GM18861 (cell line): ENCODE data around the gene TGM5.
"Not testable (repeated sequence)": the region's sequence is repeated elsewhere in the genome, so short reads cannot be mapped to it uniquely, and the experiment has no call there.

Source experiments
- ATAC-seq: cut with Tn5 transposase; IDR thresholded peaks from one replicate; pipeline ENCODE4 v1.9.1; 2021; ENCODE audit not compliant: unreplicated experiment

Gene TGM5

DNA sequence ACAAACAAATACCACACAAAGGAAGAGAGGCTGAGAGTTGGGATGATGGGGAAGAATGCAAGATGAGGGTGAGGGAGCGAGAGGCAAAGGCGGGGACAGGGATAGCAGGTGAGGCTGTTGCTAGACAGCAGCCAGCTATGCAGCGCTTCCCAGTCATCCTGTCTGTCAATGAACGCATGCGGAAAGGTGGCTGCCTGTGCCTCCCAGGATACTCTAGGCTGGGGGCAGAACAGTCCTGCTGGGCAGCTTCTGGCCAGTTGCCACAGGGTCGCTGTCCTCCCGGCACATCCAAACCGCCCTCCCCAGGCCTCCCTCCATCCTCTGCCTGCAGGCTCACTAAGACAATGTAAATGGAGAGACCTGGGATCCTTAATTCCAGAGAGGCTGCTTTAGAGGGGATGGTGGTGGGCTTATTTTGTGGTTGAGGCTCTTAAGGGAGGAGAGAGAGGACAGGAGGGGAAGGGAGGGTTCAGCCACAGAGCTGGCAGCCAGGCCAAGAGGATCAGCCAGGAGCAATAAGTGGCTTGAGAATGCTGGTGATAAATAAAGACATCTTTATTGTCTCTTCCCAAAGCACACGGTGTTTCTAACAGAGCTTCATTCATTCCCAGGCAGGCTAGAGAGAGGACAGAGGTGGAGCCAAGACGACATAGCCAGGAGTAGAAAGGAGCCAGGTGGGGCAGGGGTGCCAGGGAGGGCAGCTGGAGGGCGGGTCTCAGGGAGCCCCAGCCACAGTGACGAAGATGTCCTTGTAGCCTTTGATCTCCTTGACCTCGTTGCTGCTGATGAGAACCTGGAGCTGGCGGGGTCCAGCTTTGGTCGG lies 9.2 kb upstream of the TGM5 start:
- ATAC-seq, result no peak

DNA sequence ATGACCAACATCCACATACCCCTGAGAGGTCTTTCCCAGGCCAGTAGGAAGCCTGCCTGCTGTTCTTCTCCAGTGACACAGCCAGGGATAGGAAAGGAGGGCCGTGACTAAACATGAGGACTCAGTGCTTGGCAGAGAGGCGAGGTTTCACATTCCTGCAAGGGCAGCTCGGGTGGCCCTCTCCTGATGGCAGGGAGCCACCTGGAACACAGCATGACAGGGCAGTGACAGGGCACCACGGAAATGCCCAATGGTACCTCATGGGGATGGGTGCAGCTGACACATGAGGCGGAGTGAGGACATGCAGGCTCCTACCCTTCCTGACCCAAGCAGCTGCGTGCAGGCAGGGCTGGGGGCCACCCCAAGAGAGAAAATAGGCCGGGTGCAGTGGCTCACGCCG lies 7.4 kb upstream of the TGM5 start:
- ATAC-seq, result no peak

DNA sequence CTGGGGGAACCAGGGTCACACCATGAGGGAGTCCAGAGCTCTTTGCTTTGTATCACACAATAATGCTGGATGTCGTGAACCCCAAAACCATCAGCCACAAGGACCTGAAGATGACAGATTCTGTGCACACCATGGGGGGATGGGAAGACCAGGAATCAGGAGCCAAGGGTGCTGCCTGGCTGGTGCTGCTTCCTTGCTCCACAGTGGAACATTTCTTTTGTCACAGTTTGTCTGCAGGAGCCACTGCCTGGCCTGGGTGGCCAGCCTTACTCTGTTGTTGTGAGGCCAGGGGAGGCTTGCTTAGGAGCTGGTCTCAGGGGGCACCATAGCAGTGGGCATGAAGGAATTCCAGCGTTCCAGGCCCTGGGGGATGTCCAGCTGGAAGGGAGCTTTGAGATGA lies 6.5 kb upstream of the TGM5 start:
- no peak for ATAC-seq

DNA sequence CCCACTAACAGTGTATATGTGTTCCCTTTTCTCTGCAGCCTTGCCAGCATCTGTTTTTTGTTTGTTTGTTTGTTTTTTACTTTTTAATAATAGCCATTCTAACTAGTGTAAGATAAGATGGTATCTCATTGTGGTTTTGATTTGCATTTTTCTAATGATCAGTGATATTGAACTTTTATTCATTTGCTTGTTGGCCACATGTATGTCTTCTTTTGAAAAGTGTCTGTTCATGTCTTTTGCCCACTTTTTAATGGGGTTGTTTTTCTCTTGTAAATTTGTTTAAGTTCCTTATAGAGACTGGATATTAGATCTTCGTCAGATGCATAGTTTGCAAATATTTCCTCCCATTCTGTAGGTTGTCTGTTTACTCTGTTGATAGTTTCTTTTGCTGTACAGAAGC lies 5.2 kb upstream of the TGM5 start:
- ATAC-seq, result not testable (repeated sequence)

DNA sequence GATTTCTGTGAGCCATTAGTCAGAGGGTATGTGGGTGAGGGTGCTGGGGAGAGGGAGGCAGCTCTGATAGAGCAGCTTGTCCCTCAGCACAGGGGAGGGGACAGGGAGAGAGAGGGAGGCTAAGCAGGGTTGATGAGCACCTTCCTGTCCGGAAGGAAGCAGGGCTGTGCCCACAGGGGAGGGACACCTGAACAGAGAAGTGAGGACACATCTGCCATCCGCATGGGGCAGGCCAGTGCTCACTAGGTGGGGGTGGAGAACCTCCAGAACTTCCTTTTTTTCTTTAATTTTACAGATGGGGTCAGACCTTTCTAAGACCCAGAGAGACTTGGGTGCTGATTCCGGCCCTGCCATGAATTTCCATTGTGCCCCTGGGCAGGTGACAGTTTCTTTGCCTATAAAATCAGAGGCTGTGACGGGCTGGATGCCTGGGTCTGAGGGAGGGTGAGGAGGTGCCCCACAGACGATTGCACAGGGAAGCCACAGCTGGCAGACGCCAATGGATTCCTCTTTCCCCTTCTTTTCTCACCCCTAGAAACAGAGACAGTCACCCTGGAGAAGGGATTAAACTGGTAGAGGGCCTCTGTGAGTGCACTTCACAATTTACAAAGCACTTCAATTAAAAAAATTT lies 4.1 kb upstream of the TGM5 start:
- no peak for ATAC-seq

DNA sequence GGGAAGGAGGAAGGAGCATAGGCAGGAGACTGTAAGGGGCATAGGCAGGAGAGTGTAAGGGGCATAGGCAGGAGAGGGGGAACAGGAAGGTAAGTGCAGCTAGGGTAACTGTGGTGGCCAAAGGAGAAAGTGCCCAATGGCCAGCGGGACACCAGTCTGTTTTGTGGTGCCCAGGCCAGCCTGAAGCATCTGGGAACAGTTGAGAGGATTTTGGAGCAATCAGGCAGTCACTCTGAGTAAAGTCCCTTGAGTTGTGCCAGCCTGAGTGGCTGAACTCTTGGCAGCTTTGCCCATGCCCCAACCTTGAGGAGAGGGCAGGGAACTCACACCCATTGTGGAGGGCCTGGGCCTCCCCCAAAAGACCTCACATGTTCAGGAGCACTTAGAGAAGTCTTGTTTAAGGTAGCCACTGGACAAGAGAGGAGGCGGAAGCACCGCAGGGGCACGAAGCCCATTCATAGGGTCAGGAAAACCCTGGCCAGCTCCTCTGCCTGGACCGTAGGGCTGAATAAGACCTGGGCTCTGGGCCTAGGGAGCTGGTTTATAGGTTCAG lies 3.5 kb upstream of the TGM5 start:
- ATAC-seq, result no peak

DNA sequence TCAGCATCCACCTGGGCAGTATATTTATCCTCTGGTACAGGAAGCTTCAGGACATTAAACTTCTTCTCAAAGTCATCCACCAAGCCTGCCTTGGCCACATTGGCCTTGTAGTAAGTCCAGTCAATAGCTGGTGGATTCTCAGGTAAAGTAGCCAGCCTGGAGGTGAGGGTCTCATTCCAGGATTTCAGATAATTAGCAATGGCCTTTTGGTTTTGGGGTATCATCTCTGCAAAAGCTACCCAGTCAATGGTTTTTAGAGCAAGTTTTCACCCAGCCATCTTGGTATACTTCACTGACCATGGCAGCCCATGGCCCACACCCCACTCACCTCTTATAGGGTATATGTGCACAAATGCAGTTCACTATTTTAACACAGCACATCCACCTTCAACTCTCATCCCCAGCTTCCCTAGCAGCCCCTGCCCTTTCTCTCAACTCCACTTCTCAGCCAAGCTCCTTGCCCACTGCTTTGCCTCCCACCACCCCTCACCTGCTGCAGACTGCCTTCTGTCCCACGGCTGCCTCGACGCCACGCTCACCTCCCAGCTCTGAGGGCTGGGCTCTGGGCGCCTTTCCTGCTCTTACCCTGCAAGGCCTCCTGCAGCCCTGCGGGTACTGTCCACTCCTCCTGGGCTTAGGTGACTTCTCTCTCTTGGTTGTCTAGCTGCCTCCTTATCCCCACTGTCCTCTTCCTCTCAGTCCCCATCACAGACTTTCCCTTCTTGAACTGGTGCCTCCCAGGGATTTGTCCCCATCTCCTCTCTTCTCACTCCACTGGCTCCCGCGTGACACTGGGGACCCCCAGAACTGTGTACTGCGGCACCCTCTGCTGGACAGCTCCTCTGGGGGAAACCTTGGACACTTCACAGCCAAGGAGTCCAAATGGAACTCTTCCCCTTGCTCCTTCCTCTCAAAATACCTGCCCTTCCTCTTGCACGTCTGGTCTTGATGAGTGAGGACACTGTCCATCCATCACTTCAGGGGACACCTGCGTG lies 1.7 kb upstream of the TGM5 start:
- ATAC-seq, result no peak

DNA sequence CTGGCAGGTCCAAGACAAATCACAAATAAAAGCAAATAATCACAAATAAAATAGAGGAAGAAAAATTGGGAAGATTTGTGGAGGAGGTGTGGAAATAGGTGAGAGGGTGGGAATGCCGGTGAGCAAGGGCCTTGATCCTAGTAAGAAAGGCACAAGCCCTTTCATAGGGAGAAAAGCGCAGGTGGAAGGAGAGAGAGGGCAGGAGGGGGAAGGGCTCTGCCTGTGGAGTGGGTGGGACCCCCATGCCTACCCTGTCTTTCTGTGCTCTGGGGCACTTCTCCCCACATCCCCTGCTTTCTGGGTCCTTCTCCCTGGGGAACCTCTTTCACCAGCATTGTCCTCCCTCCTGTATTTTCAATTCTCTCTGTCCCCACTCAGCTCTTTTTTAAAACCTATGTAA lies 711 bp upstream of the TGM5 start:
- no peak for ATAC-seq

DNA sequence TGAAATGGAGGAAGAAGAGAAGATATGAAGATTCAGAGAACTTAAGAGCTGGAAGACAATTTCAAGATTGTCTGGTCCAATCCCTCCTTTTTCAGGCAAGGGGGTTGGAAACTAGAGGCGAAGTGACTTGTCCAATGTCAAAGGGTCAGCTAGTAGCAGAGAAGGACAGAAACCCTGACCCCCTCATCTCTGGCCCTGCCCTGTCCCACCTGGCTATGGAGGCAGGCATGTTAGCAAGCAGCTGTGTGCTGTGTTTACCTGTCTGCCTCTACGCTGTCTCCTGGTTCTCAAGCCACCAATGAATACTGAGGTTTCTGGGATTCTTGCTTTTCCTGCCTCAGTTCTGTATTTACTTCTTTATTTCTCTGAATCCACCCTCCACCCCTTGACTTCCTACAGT lies 342 bp downstream of the TGM5 start:
- no peak for ATAC-seq

DNA sequence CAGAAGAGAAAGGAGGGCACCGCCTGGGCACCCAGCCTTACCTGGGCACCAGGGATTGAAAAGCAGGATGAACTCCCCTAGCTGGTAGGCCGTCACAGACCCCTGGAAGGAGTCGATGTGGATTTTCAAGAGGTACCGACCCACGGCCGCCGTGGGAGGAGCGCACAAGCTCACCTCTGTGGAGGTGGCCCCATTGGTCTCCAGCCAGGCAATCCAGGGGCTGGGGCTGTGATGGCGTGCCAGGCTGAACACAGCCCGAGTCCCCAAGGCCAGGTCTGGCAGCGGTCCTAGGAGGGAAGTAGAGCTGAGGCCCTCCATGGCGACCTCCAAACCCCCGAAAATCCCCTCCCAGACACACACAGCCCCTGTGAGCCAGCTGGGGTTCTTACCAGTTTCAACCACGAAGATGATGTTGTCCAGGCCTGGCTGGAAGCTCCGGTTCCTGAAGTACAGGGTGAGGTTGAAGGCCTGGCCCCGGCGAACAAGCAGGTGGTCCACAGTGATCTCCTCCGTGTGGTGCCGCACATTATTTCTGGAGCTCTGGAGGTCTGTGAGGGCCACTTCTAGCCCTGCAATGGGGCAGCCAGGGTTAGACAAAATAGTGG lies 6.6 kb downstream of the TGM5 start:
- no peak for ATAC-seq

DNA sequence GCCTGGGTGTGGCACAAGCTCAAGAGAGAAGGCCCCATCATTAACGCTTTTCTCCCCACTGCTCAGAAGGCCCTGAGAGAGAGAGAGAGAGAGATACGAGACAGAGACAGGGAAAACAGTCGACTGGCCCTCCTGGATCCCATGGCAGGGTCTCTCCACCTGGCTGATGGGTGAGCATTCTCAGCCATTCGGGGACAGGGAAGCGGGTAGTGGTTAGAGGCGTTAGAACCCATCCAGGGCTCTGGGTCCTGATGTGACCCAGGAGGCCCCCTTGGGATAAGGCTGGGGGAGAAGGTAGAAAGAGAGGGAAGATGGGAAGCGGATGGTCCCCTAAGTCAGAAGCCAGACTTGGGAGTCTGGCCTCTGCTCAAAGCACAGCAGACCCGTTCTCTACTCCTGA lies 7.9 kb downstream of the TGM5 start:
- ATAC-seq, result no peak

DNA sequence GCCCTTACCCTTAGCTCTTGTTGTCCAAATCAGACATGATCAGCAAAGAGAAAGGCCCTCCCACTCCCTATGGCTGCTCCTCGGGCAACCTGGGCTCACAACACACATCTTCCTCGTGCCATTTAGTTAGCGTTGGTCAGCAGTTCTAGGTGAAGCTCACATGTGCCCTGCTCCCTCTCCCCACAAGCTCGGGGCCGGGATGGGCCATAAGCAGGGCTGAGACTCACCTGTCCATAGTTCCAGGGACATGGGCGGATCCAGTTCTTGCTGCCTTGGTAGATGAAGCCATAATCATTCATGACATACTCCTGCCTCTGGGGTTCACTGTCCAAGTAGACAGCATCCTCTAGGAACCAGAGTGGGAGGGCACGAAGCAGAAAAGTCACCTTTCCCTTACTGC lies 10.4 kb downstream of the TGM5 start:
- no peak for ATAC-seq

DNA sequence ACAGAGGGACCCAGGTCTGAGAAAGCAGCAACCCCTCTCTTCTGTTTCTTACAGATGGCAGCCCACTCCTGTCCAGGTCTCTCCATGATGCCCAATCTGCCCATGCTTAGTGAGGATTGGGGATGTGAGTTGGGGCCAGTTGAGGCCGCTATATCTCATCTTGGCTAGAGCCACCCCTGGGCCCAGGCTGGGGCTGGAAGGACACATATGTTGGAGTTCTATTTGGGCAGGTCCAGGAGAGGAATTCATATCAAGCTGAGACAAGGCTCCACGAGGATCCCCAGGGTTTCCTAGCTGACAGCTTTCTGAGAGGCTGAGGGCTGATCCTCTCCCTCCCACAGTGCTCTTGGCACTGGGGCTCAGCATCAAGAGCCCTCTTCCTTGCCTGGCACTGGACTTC lies 11.4 kb downstream of the TGM5 start:
- ATAC-seq, result no peak

DNA sequence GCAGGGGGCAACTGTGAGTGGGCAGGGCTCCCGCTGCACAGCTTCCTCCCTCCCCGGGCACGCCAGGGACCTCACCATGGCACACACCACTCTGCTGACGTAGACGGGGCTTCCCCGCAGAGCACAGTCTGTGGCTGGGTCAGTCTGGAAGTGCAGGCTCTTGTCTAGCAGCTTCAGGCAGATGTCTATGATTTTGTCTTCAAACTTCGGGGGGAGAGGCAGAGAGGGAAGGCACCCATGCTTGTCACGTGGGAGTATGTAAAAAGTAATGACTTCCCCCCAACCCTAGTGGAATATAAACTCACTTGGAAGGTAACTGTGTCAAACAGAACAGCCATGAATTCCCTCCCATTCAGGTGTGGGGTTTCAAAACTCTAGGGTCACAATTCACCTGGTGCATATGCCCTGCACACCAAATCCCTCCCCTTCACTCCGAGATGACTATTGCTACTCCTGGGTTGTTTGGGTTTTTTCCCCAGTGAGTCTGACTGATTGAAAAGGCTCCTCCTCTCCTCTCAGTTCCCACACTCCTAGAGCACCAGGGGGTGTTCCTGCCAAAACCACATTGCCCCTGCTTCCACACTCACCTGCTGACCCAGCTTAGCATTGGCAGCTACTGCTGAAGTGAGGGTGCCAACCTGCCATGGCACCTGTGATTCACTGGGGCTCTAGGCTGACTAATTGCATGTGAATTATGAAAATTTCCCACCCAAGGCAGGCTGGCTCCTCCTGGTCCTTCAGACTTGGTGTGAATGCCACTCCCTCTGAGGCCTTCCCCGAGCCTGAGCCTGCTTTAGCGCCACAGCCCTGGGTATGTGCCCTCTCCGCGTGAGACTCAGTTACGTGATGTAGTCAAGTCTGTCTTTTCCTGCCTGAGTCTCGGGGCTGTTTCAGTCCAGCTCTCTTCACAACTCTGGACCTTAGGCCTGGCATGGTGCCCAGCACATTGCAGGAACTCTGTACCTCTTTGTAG lies 13.0 kb downstream of the TGM5 start:
- ATAC-seq, result no peak

DNA sequence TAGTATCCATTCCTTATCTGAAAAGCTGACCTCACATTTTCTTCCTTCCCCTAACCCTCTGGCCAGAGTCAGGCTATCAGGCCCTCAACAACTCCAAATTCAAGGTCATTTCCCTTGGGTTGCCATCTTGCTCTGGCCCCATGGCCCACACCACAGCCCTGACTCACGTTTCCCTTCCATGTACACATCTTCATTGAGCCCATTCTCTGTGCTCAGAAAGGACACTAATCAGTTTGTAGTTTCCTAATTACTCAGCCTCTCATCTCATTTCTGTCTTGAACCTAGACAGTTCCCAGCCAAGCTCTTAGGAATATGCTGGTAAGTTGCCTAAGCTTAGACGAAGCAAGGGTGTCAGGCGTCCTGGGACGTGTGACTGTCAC lies 14.9 kb downstream of the TGM5 start:
- ATAC-seq, result no peak

DNA sequence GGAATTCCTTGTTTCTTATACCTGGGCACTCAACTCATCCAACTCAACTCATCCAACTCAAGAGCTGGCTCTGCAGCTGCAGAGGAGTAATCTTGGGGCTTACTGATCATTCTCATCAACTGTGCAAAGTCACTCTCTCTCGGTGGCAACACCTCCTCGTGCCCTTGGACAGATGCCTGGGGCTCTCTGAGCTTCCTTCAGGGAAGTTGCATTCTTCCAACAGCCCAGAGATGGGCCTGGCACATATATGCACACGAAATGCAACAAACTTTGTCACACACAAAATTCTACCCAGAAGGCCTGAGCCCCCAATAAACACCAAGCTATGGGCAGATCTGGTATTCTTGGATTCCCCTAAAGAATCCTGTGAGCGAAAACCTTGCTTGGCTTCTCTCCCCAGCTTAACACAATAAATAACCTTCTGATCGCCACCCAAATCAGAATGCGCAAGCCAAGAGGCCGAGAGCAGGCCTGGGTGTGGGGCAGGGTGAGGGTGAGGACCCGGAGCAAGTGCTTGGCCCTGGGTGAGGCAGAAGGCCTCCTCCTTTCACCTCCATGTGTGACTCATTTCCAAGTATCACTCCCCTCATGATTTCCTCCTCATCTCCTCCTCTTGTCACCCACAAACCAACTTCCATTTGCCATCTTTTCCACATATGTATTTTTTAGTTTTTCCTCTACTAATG lies 15.4 kb downstream of the TGM5 start:
- no peak for ATAC-seq

DNA sequence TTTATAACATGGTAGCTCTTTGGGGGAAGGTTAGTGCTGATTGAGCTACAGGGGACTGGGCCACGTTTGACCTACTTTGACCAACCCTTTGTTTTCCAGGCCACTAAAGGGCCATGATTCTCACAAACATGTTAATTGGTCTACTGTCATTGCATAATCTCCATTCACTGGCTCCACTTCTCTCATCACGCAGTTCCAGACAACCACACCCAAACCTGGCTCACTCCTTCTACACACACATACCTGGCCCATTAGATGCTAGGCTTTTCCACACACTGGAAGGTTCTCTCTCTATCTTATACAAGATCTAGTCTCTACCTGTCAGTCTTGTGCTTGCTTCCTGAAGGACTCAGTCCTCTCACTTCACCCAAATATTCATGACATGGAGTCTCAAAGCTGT lies 15.9 kb downstream of the TGM5 start:
- ATAC-seq, result no peak

DNA sequence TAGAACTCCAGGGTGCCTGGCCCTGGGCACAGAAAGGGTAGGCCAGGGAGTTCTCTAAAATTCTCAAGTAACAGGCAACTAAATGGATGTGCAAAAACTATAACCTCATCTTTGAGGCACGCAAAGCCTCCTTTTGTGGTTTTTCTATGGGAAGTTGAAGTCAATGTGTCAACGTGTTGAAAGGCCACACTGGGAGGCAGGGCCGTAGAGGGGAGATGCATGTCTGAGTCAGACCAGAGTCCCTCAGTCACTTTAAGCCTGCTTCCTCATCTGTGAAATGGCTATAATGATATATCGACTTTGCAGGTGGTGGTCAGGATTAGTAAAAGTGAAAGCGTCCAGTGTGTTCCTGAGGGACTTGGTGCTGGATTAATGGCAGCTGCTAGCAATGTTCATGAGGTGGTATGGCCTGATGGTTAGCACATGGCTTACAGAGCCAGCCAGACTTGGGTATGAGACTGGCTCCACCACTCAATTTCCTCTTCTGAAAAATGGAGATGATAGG lies 17.0 kb downstream of the TGM5 start:
- ATAC-seq, result peak; percentile 64

DNA sequence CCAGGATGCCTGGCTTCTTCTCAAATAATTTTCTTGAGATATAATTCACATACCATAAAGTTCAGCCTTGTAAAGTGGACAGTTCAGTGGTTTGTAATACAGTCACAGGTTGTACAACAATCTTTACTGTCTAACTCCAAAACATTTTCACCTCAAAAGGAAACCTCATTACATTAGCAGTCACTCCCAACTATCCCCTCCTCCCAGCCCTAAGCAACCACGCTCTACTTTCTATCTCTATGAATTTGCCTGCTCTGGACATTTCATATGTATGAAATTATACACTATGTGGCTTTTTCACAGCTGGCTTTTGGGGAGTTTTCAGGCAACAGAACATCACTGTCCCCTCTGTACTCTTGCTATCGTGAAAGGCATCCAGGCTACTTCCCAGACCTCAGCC lies 17.5 kb downstream of the TGM5 start:
- no peak for ATAC-seq
